Heart right ventricle (tissue), 16 donors: ENCODE measurements around the gene ORC3. TPM values are rescaled to one million over a fixed set of nuclear protein-coding genes. Genes with fewer than 3 reads are reported as not detected.

Source experiments
- ATAC-seq, 8 donors: fragments of 200-7000 bp; cut with Tn5 transposase; one replicate each; pipeline ENCODE4 v1.9.1; 2020; ENCODE audit warnings: mild to moderate bottlenecking in 8 of 8, moderate library complexity in 8 of 8, moderate number of reproducible peaks in 1 of 8
- DNase-seq, 2 donors: peaks; one replicate each; pipeline ENCODE4 v3.0.0-alpha.2; 2020
- H3K27ac ChIP-seq, 10 donors: fragments of 200-600 bp; sonication (generic) in 2 of 10; one replicate each; pipeline versions ENCODE4 v1.5.0 to v1.8.0; 2020 to 2022; ENCODE audit warnings: mild to moderate bottlenecking in 3 of 10
- H3K27me3 ChIP-seq, 7 donors: fragments of 200-600 bp; one replicate each; pipeline ENCODE4 v1.8.0; 2021 to 2022; ENCODE audit warnings: mild to moderate bottlenecking in 2 of 7
- H3K36me3 ChIP-seq, 9 donors: fragments of 200-600 bp; sonication (generic) in 1 of 9; one replicate each; pipeline versions ENCODE4 v1.5.0 to v1.8.0; 2020 to 2022; ENCODE audit warnings: mild to moderate bottlenecking in 2 of 9
- H3K4me1 ChIP-seq, 9 donors: fragments of 200-600 bp; sonication (generic) in 1 of 9; one replicate each; pipeline versions ENCODE4 v1.5.0 to v1.8.0; 2020 to 2022; ENCODE audit warnings: mild to moderate bottlenecking in 4 of 9
- H3K4me3 ChIP-seq, 10 donors: fragments of 200-600 bp; sonication (generic) in 2 of 10; one replicate each; pipeline versions ENCODE4 v1.5.0 to v1.8.0; 2020 to 2022; ENCODE audit warnings: mild to moderate bottlenecking in 7 of 10, moderate library complexity in 2 of 10
- H3K9me3 ChIP-seq, 11 donors: fragments of 200-600 bp in 10 of 11; sonication (generic) in 2 of 11; one replicate each; pipeline versions ENCODE4 v1.5.0 to v1.8.0; 2013 to 2022; ENCODE audit warnings: mild to moderate bottlenecking in 2 of 11, control low read depth in 1 of 11, moderate library complexity in 1 of 11
- WGBS, 2 donors: extraction: QIAGEN DNeasy Blood & Tissue Kit; methylation state at CpG; one replicate each; pipeline ENCODE4 v1.1.7; 2013; ENCODE audit warnings: inconsistent platforms in 1 of 2; 5-methylcytosine and 5-hydroxymethylcytosine counted together
- intact Hi-C, 10 donors: fragments of 100-400 bp; cut with DNase I; formaldehyde crosslinking; loops; one replicate each; pipeline versions ENCODE4 v1.11.1 to v1.14.2; 2022
- polyA plus RNA-seq, 2 donors: library from polyadenylated mRNA; stranded (reverse); fragments of 200-250 nt; gene quantifications; one replicate each; pipeline ENCODE4 v1.2.3, GENCODE V29; 2013
- total RNA-seq, 10 donors: library from RNA; stranded (reverse); fragmentation: NEBNext Ultra II Directional in 3 of 10; extraction: Animal tissue kit (Norgen Biotek cat#: 25700) in 3 of 10; gene quantifications; one replicate each; pipeline versions ENCODE4 v1.2.1 to v1.2.4, GENCODE V29; 2021 to 2023
- TF ChIP-seq, protein P1 (sequence below), 9 donors: fragments of 200-600 bp; sonication (generic) in 2 of 9; IDR thresholded peaks; one replicate each; pipeline versions ENCODE4 v1.5.0 to v1.8.0; 2021 to 2022; ENCODE audit warnings: antibody characterized with exemption in 9 of 9, mild to moderate bottlenecking in 5 of 9, moderate library complexity in 1 of 9
- donor health status: Arrhythmogenic right ventricular cardiomyopathy.
- donor health status: ischemic (EF 13 %, LVEDD 7.1; RV severe dilation, severe dysfunction).
- donor health status: healthy with polysubstance abuse.
- donor health status: DM: no; HTN: yes; CAD: no.
- donor health status: DM: no; HTN: no; CAD: no.
- donor health status: ischemic (EF 25% LVEDD 6.9; RV normal size, moderate dysfunction).
- donor health status: ischemic (EF 25% LVEDD 5.7; RV mildly dilated, moderate dysfunction).
- donor health status: healthy.
- donor health status: DM: yes; HTN: yes; CAD: no.
- donor health status: Ischemic cardiomyopathy.
- donor health status: ischemic (EF 35%, LVEDD 5.7; RV mildly dilated, moderate dysfunction).
- donor health status: nonischemic (EF 11% LVEDD 7.7; RV severe dilation, severe dysfunction).
- donor health status: DM: yes; HTN: yes; CAD: no.
- donor health status: PGD.
- donor health status: ischemic (EF 29% LVEDD 5.4; RV normal size, mild dysfunction).
- donor health status: nonischemic (EF 23%, LVEDD 6.1; RV moderate dilation, normal function).

Gene ORC3
- total and polyA plus RNA-seq, 12 donors = 15.7 to 28.2 (median 21.8) TPM

DNA sequence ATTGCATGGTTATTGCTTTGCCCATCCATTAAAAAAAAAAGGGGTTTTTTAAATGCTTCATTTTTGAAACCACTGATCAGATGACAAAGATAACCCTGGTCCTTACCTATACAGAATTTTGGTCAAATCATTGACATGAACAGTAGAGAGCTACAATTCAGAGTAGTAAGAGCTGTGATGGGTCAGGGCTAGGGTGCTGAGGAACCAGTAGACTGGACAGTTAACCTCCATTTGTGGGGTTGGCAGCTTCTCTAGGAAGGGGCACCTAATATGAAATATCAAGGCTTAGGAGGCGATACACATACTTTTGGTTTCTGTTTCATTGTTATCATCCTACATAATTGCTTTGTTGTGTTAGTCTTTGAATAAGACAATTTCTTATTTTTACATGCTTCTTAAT, 55.1 kb downstream of the ORC3 start:
- peaks cover 0 to 3% (median 0%) of the 10 kb centered on the region in 9 donors for H3K4me1 ChIP-seq
- H3K9me3 ChIP-seq = no peaks in the 10 kb centered on the region
- H3K36me3 ChIP-seq = peaks cover 0 to 46% (median 4%) of the 10 kb centered on the region in 9 donors
- H3K27me3 ChIP-seq = no peaks in the 10 kb centered on the region
- peak overlapping the region in 4 of 10 donors; percentile 9 to 18 (median 13) for H3K4me3 ChIP-seq
- intact Hi-C loops = no loop called here
- WGBS, 2 donors = 69 to 81% methylated on average over 1 of the region's 1 CpG
- DNase-seq = no peak
- TF ChIP-seq, protein P1, sequence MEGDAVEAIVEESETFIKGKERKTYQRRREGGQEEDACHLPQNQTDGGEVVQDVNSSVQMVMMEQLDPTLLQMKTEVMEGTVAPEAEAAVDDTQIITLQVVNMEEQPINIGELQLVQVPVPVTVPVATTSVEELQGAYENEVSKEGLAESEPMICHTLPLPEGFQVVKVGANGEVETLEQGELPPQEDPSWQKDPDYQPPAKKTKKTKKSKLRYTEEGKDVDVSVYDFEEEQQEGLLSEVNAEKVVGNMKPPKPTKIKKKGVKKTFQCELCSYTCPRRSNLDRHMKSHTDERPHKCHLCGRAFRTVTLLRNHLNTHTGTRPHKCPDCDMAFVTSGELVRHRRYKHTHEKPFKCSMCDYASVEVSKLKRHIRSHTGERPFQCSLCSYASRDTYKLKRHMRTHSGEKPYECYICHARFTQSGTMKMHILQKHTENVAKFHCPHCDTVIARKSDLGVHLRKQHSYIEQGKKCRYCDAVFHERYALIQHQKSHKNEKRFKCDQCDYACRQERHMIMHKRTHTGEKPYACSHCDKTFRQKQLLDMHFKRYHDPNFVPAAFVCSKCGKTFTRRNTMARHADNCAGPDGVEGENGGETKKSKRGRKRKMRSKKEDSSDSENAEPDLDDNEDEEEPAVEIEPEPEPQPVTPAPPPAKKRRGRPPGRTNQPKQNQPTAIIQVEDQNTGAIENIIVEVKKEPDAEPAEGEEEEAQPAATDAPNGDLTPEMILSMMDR (IDR thresholded peaks at IDR 0.05) = no peak
- no peak for ATAC-seq
- H3K27ac ChIP-seq = peak overlapping the region in 3 of 10 donors; percentile 4 to 32 (median 23)

DNA sequence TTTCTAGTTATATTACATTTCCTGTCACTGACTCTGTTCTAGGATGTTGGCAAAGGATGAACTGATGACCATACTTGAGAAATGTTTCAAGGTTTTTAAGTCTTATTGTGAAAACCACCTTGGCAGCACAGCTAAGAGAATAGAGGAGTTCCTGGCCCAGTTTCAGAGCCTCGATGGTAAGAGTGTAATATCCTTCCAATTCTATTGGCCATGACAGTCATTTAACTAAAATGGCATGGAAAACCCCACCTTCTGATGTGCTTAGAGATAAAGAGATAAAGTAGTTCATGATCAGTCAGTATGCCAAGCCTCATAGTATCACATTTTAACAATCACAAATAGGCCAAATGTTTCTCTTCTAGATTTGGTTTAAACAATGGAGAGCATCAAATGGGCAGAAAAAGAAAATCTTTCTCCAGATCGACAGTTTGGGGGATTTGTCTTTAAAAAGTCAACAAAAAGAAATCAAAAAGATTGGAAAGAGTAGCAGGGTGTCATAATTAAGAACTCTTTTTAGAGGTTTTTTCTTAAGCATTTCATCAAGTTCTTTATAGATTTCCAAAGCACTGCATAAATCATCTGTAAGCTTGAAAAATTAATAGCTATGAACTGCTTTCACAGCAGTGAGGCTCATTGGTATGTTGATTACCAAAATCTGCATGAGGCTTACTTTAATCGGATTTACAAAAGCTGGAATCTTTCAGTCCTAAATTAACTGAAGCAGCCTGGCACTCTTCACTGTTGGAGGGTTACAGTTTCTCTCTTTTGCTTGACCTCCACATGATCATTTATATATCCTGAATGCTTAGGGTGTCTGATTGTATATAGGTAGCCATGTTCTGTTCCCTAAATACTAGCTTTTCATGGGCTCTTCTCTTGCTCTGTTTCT, 63.4 kb downstream of the ORC3 start:
- Histone ChIP-seq H3K27ac (no peak overlapping the region), H3K4me1 (peaks cover 0 to 12% (median 1%) of the 10 kb centered on the region in 9 donors), H3K9me3 (no peaks in the 10 kb centered on the region), H3K36me3 (peaks cover 0 to 79% (median 0%) of the 10 kb centered on the region in 9 donors), H3K27me3 (no peaks in the 10 kb centered on the region), H3K4me3 (no peak overlapping the region)
- WGBS, 2 donors = 67 to 72% methylated on average over 3 of the region's 3 CpGs
- TF ChIP-seq, protein P1 (IDR thresholded peaks at IDR 0.05) = no peak
- no peak for ATAC-seq
- intact Hi-C loops = no loop called here
- DNase-seq = no peak

- no peaks in the 10 kb centered on the region for H3K9me3 ChIP-seq
- TF ChIP-seq, protein P1 (IDR thresholded peaks at IDR 0.05) = no peak
- no peaks in the 10 kb centered on the region for H3K27me3 ChIP-seq
- peaks cover 0 to 73% (median 0%) of the 10 kb centered on the region in 9 donors for H3K36me3 ChIP-seq
- no peak overlapping the region for H3K4me3 ChIP-seq
- DNase-seq (no peak), ATAC-seq (no peak)
- peaks cover 0 to 12% (median 7%) of the 10 kb centered on the region in 9 donors for H3K4me1 ChIP-seq
- intact Hi-C loops = no loop called here
- H3K27ac ChIP-seq = no peak overlapping the region
- WGBS, 2 donors = 96 to 97% methylated on average over 1 of the region's 1 CpG
Observed at GRCh38 chr6:87654122-87654521, 64.2 kb downstream of the ORC3 start.

DNA sequence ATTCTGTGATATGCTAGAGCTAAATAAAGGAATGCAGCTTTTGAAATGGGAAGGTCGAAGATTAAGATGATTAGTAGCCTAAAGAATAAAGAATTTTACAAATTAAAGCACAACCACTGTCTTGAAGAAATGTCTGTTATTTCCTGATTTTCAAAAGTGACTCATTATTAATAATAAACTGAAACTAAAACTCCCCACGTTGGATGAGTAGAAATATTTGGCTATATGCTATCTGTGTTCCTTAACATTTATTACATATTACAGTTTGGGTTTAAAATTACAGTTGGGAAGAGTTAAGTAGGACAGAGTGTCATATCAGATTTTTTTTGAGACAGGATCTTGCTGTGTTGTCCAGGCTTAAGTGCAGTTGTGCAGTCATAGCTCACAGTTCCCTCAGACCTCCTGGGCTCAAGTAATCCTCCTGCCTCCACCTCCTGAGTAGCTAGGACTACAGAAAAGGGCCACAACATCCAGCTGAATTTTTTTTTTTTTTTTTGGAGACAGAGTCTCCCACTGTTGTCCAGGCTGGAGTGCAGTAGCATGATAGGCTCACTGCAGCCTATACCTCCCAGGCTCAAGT, 65.0 kb downstream of the ORC3 start:
- WGBS, 2 donors = 77 to 92% methylated on average over 2 of the region's 2 CpGs
- Histone ChIP-seq H3K4me1 (peaks cover 0 to 19% (median 7%) of the 10 kb centered on the region in 9 donors), H3K9me3 (no peaks in the 10 kb centered on the region), H3K27me3 (no peaks in the 10 kb centered on the region), H3K4me3 (no peak overlapping the region), H3K27ac (no peak overlapping the region), H3K36me3 (peaks cover 0 to 77% (median 0%) of the 10 kb centered on the region in 9 donors)
- DNase-seq (no peak), ATAC-seq (no peak)
- intact Hi-C loops = no loop called here
- TF ChIP-seq, protein P1 (IDR thresholded peaks at IDR 0.05) = no peak
